Astrocyte (in vitro differentiated cells and primary cell): ENCODE data around the gene LDLRAD4.

Source experiments
- CTCF ChIP-seq: IDR thresholded peaks from 2 replicates; pipeline ENCODE4 v1.5.1; 2011; ENCODE audit warnings: low read depth, mild to moderate bottlenecking, inconsistent platforms, low read length, moderate library complexity; ENCODE audit not compliant: insufficient read depth
- EZH2 ChIP-seq: IDR thresholded peaks from 2 replicates; pipeline ENCODE4 v1.6.1; 2012; ENCODE audit warnings: mild to moderate bottlenecking, low read length, inconsistent platforms; ENCODE audit not compliant: insufficient read depth

- TF ChIP-seq CTCF (no peak), EZH2 (no peak)
These were observed 1.9 kb downstream of the LDLRAD4 start for GRCh38 chr18:13220361-13220991.
